ENCODE results near the gene BCDIN3D. TPM values are rescaled to one million over a fixed set of nuclear protein-coding genes. Genes with fewer than 3 reads are reported as not detected.

Gene BCDIN3D
- total RNA-seq, 1 experiment from 2014 or later: 3.3 TPM

- Mint-ChIP-seq H3K4me3 (no peak overlapping the region), H3K27ac (no peak overlapping the region), H3K9me3 (no peaks in the 10 kb centered on the region), H3K27me3 (ENCODE audit: low read depth) (no peaks in the 10 kb centered on the region), H3K36me3 (ENCODE audit: insufficient read depth in 1 of 3, low read depth in 3 of 3) (peaks cover 16 to 58% (median 27%) of the 10 kb centered on the region in 3 experiments), H3K4me1 (0 out of 4 replicates have a peak, but pooled peaks cover 0 to under 1% of the 10 kb centered on the region in 2 experiments)
- H2BK120ac ChIP-seq (ENCODE audit: low read depth, low read length, poor library complexity, severe bottlenecking): no peak overlapping the region
- H3K23ac ChIP-seq (ENCODE audit: insufficient read length, low read depth, low read length): no peak overlapping the region
- H3K9me3 ChIP-seq (ENCODE audit: control insufficient read depth, low read depth, low read length): no peaks in the 10 kb centered on the region
- no peak overlapping the region for H4K5ac ChIP-seq (ENCODE audit: insufficient read length, low read depth, low read length)
- no peak overlapping the region for H2AK5ac ChIP-seq (ENCODE audit: insufficient read length, low read length)
- no peak overlapping the region for H3K14ac ChIP-seq (ENCODE audit: insufficient read depth, low read length)
- no peak overlapping the region for H2AFZ ChIP-seq (ENCODE audit: low read length)
- H3K79me2 ChIP-seq (ENCODE audit: insufficient read depth, low read length): no peaks in the 10 kb centered on the region
- H3K27ac ChIP-seq (ENCODE audit: insufficient read length, low read depth, low read length): no peak overlapping the region
- no peak overlapping the region for H2BK15ac ChIP-seq (ENCODE audit: low read depth, low read length)
- H3K18ac ChIP-seq (ENCODE audit: insufficient read length, low read depth, low read length): no peak overlapping the region
- no peak overlapping the region for H3K9ac ChIP-seq (ENCODE audit: extremely low read depth, insufficient read length, low read length)
- H3K4ac ChIP-seq (ENCODE audit: low read depth, low read length): no peak overlapping the region
- no peak for DNase-seq
- H3K23me2 ChIP-seq (ENCODE audit: insufficient read length, low read depth, low read length, poor library complexity, severe bottlenecking): no peaks in the 10 kb centered on the region
- no peak overlapping the region for H2BK12ac ChIP-seq (ENCODE audit: insufficient read length, low read depth, low read length)
- H4K91ac ChIP-seq (ENCODE audit: insufficient read length, low read depth, low read length): no peak overlapping the region
- H3K79me1 ChIP-seq (ENCODE audit: insufficient read depth, low read depth, low read length, poor library complexity, severe bottlenecking): no peaks in the 10 kb centered on the region
- H3K56ac ChIP-seq (ENCODE audit: insufficient read length, low read depth, low read length): no peak overlapping the region
- H3K4me2 ChIP-seq (ENCODE audit: insufficient read depth, insufficient read length, low read length): no peak overlapping the region
- no peak overlapping the region for H2BK5ac ChIP-seq (ENCODE audit: insufficient read length, low read length)
- no peaks in the 10 kb centered on the region for H3K4me1 ChIP-seq (ENCODE audit: insufficient read depth, low read length)
- H4K20me1 ChIP-seq (ENCODE audit: control insufficient read depth, insufficient read depth, insufficient read length): no peaks in the 10 kb centered on the region
- H2BK20ac ChIP-seq (ENCODE audit: low read depth, low read length, poor library complexity, severe bottlenecking): no peak overlapping the region
- no peaks in the 10 kb centered on the region for H3K27me3 ChIP-seq (ENCODE audit: insufficient read depth, low read length)
- WGBS (ENCODE audit: extremely low coverage, insufficient read length, low lambda C conversion rate): no CpG with 5 or more reads among the region's 17 CpGs
- no peak overlapping the region for H4K8ac ChIP-seq (replicated peaks; ENCODE audit: insufficient read length, low read depth, low read length)
- H3T11ph ChIP-seq (ENCODE audit: low read length): no peak overlapping the region
- TF ChIP-seq CTCF (conservative IDR thresholded peaks at IDR 0.05): no peak
These were observed 41.5 kb downstream of the BCDIN3D start for GRCh38 chr12:49801141-49802063.
